HCT116 (cell line): Measurements from ENCODE around the gene ANKRD36C.
"Not testable (repeated sequence)": the region's sequence is repeated elsewhere in the genome, so short reads cannot be mapped to it uniquely, and the experiment has no call there.

Experiments used
- EZH2 ChIP-seq: fragments of 200-600 bp; sonication (generic); IDR thresholded peaks from 2 replicates; pipeline ENCODE4 v1.6.1; 2017; ENCODE audit warnings: antibody characterized with exemption, mixed run types
- EZH2phosphoT487 ChIP-seq: fragments of 200-600 bp; IDR thresholded peaks from 2 replicates; pipeline ENCODE4 v1.6.1; 2018; ENCODE audit warnings: antibody characterized with exemption, borderline replicate concordance
- POLR2A ChIP-seq: IDR thresholded peaks from 2 replicates; pipeline ENCODE4 v1.7.0; 2011; ENCODE audit warnings: borderline replicate concordance; ENCODE audit not compliant: insufficient read depth, insufficient read length; ENCODE audit errors: extremely low read depth
- RAD21 ChIP-seq: IDR thresholded peaks from 2 replicates; pipeline ENCODE4 v1.6.1; 2012; ENCODE audit warnings: low read depth, mild to moderate bottlenecking
- SP1 ChIP-seq: IDR thresholded peaks from 2 replicates; pipeline ENCODE4 v1.6.1; 2012; ENCODE audit warnings: low read depth
- SRF ChIP-seq: IDR thresholded peaks from 2 replicates; pipeline ENCODE4 v1.6.1; 2012; ENCODE audit warnings: low read depth
- YY1 ChIP-seq: IDR thresholded peaks from 2 replicates; pipeline ENCODE4 v1.6.1; 2011; ENCODE audit warnings: low read length, low read depth, moderate library complexity, mild to moderate bottlenecking; ENCODE audit not compliant: insufficient replicate concordance; ENCODE audit errors: extremely low read depth
- TF ChIP-seq, protein P1 (sequence below), 3 experiments: fragments of 200-600 bp in 1 of 3; sonication (generic) in 1 of 3; IDR thresholded peaks in 2 of 3; conservative IDR thresholded peaks in 1 of 3; 2 replicates each; pipeline ENCODE4 v1.5.1; 2012 to 2017; ENCODE audit warnings: low read depth in 2 of 3, low read length in 2 of 3, antibody characterized with exemption in 1 of 3, borderline replicate concordance in 1 of 3, control low read depth in 1 of 3, mild to moderate bottlenecking in 1 of 3, mixed read lengths in 1 of 3, mixed run types in 1 of 3, moderate library complexity in 1 of 3; ENCODE audit not compliant: insufficient read depth in 1 of 3
- TF ChIP-seq, protein P2 (sequence below): IDR thresholded peaks from 2 replicates; pipeline ENCODE4 v1.6.1; 2012; ENCODE audit warnings: low read depth

DNA sequence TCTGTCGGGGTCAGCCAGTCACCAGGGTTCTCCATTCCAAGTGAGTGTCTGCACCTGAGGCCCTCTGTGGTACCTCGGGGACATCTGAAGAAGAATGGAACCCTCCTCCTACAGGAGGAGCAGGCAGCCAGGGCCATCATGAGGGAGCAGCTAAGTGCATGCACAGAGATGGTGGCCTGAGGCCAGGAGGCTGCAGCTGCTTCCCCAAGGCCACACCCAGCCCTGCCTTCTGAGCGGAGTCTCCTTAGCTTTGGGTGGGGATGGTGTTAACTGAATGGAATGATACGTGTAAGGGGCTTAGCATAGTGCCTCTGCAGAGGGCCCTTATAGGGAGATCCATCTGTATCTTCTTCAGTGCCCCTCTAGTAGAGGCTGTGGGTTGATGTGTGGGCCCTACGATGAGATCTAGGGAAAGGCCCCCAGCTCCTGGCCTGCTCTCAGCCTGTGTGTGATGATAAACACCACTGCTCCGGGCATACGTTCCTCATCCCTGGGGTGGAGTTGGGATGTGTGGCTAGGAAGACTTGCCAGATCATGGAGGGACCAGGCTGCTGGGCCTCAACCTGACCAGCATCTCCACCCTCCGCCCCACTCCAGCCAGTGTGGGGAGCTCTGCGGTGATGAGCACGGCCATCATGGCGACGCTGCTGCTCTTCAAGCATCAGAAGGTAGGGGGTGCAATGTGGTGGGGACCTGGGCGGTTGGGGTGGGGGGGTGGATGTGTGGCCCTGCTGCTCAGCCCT is 192.3 kb downstream of the ANKRD36C start:
- TF ChIP-seq, protein P1, sequence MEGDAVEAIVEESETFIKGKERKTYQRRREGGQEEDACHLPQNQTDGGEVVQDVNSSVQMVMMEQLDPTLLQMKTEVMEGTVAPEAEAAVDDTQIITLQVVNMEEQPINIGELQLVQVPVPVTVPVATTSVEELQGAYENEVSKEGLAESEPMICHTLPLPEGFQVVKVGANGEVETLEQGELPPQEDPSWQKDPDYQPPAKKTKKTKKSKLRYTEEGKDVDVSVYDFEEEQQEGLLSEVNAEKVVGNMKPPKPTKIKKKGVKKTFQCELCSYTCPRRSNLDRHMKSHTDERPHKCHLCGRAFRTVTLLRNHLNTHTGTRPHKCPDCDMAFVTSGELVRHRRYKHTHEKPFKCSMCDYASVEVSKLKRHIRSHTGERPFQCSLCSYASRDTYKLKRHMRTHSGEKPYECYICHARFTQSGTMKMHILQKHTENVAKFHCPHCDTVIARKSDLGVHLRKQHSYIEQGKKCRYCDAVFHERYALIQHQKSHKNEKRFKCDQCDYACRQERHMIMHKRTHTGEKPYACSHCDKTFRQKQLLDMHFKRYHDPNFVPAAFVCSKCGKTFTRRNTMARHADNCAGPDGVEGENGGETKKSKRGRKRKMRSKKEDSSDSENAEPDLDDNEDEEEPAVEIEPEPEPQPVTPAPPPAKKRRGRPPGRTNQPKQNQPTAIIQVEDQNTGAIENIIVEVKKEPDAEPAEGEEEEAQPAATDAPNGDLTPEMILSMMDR (IDR thresholded peaks at IDR 0.05 in 2 of 3, conservative IDR thresholded peaks at IDR 0.05 in 1 of 3; ENCODE audit: borderline replicate concordance in 1 of 3, insufficient read depth in 1 of 3, low read depth in 2 of 3, low read length in 2 of 3): not testable (repeated sequence)
- not testable (repeated sequence) for TF ChIP-seq YY1, EZH2, SP1, POLR2A, SRF, RAD21, EZH2phosphoT487
- TF ChIP-seq, protein P2, sequence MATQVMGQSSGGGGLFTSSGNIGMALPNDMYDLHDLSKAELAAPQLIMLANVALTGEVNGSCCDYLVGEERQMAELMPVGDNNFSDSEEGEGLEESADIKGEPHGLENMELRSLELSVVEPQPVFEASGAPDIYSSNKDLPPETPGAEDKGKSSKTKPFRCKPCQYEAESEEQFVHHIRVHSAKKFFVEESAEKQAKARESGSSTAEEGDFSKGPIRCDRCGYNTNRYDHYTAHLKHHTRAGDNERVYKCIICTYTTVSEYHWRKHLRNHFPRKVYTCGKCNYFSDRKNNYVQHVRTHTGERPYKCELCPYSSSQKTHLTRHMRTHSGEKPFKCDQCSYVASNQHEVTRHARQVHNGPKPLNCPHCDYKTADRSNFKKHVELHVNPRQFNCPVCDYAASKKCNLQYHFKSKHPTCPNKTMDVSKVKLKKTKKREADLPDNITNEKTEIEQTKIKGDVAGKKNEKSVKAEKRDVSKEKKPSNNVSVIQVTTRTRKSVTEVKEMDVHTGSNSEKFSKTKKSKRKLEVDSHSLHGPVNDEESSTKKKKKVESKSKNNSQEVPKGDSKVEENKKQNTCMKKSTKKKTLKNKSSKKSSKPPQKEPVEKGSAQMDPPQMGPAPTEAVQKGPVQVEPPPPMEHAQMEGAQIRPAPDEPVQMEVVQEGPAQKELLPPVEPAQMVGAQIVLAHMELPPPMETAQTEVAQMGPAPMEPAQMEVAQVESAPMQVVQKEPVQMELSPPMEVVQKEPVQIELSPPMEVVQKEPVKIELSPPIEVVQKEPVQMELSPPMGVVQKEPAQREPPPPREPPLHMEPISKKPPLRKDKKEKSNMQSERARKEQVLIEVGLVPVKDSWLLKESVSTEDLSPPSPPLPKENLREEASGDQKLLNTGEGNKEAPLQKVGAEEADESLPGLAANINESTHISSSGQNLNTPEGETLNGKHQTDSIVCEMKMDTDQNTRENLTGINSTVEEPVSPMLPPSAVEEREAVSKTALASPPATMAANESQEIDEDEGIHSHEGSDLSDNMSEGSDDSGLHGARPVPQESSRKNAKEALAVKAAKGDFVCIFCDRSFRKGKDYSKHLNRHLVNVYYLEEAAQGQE: not testable (repeated sequence)
